LHCN-M2 (cell line): ENCODE data around the gene GALNT2. TPM values are rescaled to one million over a fixed set of nuclear protein-coding genes. Genes with fewer than 3 reads are reported as not detected.

ENCODE experiments used
- DNase-seq: peaks from one replicate; pipeline ENCODE4 v3.0.0-alpha.2; 2012; ENCODE audit warnings: low read depth
- total RNA-seq: library from RNA; depleted of rRNA; stranded (reverse); fragments of >200 nt; gene quantifications from 2 replicates; pipeline ENCODE4 v1.2.3, GENCODE V29; 2014

GALNT2 gene
- total RNA-seq, 1 experiment from 2014 or later: 81.6 TPM

GRCh38 chr1:230127105-230128054, 60.3 kb downstream of the GALNT2 start:
- no peak for DNase-seq

GRCh38 chr1:230128569-230129285, 61.7 kb downstream of the GALNT2 start:
- no peak for DNase-seq

GRCh38 chr1:230129341-230129740, 62.3 kb downstream of the GALNT2 start:
- DNase-seq: no peak

GRCh38 chr1:230130172-230130944, 63.3 kb downstream of the GALNT2 start:
- no peak for DNase-seq

- no peak for DNase-seq
Observed at GRCh38 chr1:230131457-230131856, 64.4 kb downstream of the GALNT2 start.

GRCh38 chr1:230132758-230133157, 65.7 kb downstream of the GALNT2 start:
- no peak for DNase-seq

- no peak for DNase-seq
Observed at GRCh38 chr1:230135726-230136125, 68.7 kb downstream of the GALNT2 start.

GRCh38 chr1:230136453-230137336, 69.7 kb downstream of the GALNT2 start:
- no peak for DNase-seq

GRCh38 chr1:230137337-230137815, 70.3 kb downstream of the GALNT2 start:
- no peak for DNase-seq

GRCh38 chr1:230138561-230139239, 71.7 kb downstream of the GALNT2 start:
- no peak for DNase-seq

- peak; percentile 14 for DNase-seq
Observed at GRCh38 chr1:230139315-230139714, 72.3 kb downstream of the GALNT2 start.

- no peak for DNase-seq
Observed at GRCh38 chr1:230139741-230140140, 72.7 kb downstream of the GALNT2 start.

GRCh38 chr1:230140221-230141020, 73.4 kb downstream of the GALNT2 start:
- DNase-seq: peak; percentile 70

GRCh38 chr1:230141021-230141648, 74.1 kb downstream of the GALNT2 start:
- peak; percentile 40 for DNase-seq

GRCh38 chr1:230141797-230142607, 75.0 kb downstream of the GALNT2 start:
- no peak for DNase-seq

- no peak for DNase-seq
Observed at GRCh38 chr1:230142608-230143210, 75.7 kb downstream of the GALNT2 start.

- DNase-seq: no peak
Observed at GRCh38 chr1:230143534-230143933, 76.5 kb downstream of the GALNT2 start.
